HepG2 (cell line): ENCODE results near the gene ARHGAP25. TPM values are rescaled to one million over a fixed set of nuclear protein-coding genes. Genes with fewer than 3 reads are reported as not detected.
A peak's percentile ranks its signal among the peaks of the same experiment; 100 is the strongest.

Experiments used
- CCAR2 ChIP-seq: fragments of 200-400 bp; formaldehyde crosslinking; optimal IDR thresholded peaks from 2 replicates; pipeline ENCODE3; 2018; ENCODE audit warnings: low read depth, mild to moderate bottlenecking, low read length, moderate library complexity
- CENPX ChIP-seq: sonication (generic); formaldehyde crosslinking; IDR thresholded peaks from 2 replicates; pipeline ENCODE4 v1.9.0; 2021; ENCODE audit warnings: mild to moderate bottlenecking, missing genetic modification reagents, moderate library complexity
- FOSL2 ChIP-seq: sonication (generic); formaldehyde crosslinking; IDR thresholded peaks from 2 replicates; pipeline ENCODE4 v1.4.0; 2020; ENCODE audit warnings: missing genetic modification reagents
- FOXA1 ChIP-seq, 2 experiments: fragments of 450-650 bp in 1 of 2; sonication (generic) in 1 of 2; formaldehyde crosslinking in 1 of 2; IDR thresholded peaks; 2 replicates each; pipeline versions ENCODE4 v1.4.0 to v1.6.1; 2016 to 2020; ENCODE audit warnings: missing genetic modification reagents in 1 of 2
- HNRNPL ChIP-seq: fragments of 200-400 bp; formaldehyde crosslinking; IDR thresholded peaks from 2 replicates; pipeline ENCODE4 v1.6.1; 2017; ENCODE audit warnings: mild to moderate bottlenecking, low read depth, low read length
- IRF2 ChIP-seq: IDR thresholded peaks from 2 replicates; pipeline ENCODE4 v1.6.1; 2018; ENCODE audit warnings: missing genetic modification reagents, missing compliant biosample characterization
- KLF6 ChIP-seq: IDR thresholded peaks from 2 replicates; pipeline ENCODE4 v1.8.0; 2016; ENCODE audit warnings: missing biosample characterization, missing genetic modification reagents
- MAFF ChIP-seq: IDR thresholded peaks from 2 replicates; pipeline ENCODE4 v1.6.1; 2011; ENCODE audit warnings: low read depth, low read length, improper control_type of control experiment
- MEF2D ChIP-seq: sonication (generic); formaldehyde crosslinking; IDR thresholded peaks from 2 replicates; pipeline ENCODE4 v1.5.1; 2020; ENCODE audit warnings: mild to moderate bottlenecking, missing genetic modification reagents
- NPAS2 ChIP-seq: sonication (generic); formaldehyde crosslinking; IDR thresholded peaks from 2 replicates; pipeline ENCODE4 v1.8.0; 2022; ENCODE audit warnings: mild to moderate bottlenecking, missing genetic modification reagents, borderline replicate concordance
- RCOR2 ChIP-seq: IDR thresholded peaks from 2 replicates; pipeline ENCODE4 v1.6.1; 2016; ENCODE audit warnings: missing biosample characterization, missing genetic modification reagents
- RFX5 ChIP-seq: IDR thresholded peaks from 2 replicates; pipeline ENCODE4 v1.6.1; 2011; ENCODE audit warnings: low read depth, low read length, improper control_type of control experiment
- RFXAP ChIP-seq: sonication (generic); formaldehyde crosslinking; IDR thresholded peaks from 2 replicates; pipeline ENCODE4 v1.4.0; 2020; ENCODE audit warnings: missing genetic modification reagents, borderline replicate concordance
- SMC3 ChIP-seq: IDR thresholded peaks from 2 replicates; pipeline ENCODE4 v1.6.1; 2011; ENCODE audit warnings: low read length, improper control_type of control experiment
- TBX2 ChIP-seq: sonication (generic); formaldehyde crosslinking; IDR thresholded peaks from 2 replicates; pipeline ENCODE4 v1.5.0; 2020; ENCODE audit warnings: missing genetic modification reagents, mild to moderate bottlenecking, borderline replicate concordance
- YEATS4 ChIP-seq: sonication (generic); formaldehyde crosslinking; IDR thresholded peaks from 2 replicates; pipeline ENCODE4 v1.4.0; 2020; ENCODE audit warnings: missing genetic modification reagents, borderline replicate concordance
- YY1 ChIP-seq: IDR thresholded peaks from 2 replicates; pipeline ENCODE4 v1.6.1; 2011; ENCODE audit warnings: low read length, low read depth, moderate library complexity, mild to moderate bottlenecking; ENCODE audit not compliant: insufficient read depth, insufficient replicate concordance
- ZIK1 ChIP-seq: sonication (generic); formaldehyde crosslinking; IDR thresholded peaks from 2 replicates; pipeline ENCODE4 v1.5.0; 2020; ENCODE audit warnings: mild to moderate bottlenecking, low read depth, missing genetic modification reagents, borderline replicate concordance
- ZNF136 ChIP-seq: sonication (generic); formaldehyde crosslinking; IDR thresholded peaks from 2 replicates; pipeline ENCODE4 v1.8.1; 2022; ENCODE audit warnings: low read depth, mild to moderate bottlenecking, moderate library complexity, missing genetic modification reagents
- ZNF354B ChIP-seq: sonication (generic); formaldehyde crosslinking; IDR thresholded peaks from 2 replicates; pipeline ENCODE4 v1.8.0; 2022; ENCODE audit warnings: mild to moderate bottlenecking, missing genetic modification reagents
- ZNF501 ChIP-seq: sonication (generic); formaldehyde crosslinking; IDR thresholded peaks from 2 replicates; pipeline ENCODE4 v1.5.1; 2020; ENCODE audit warnings: mild to moderate bottlenecking, moderate library complexity, missing genetic modification reagents
- ZNF570 ChIP-seq: sonication (generic); formaldehyde crosslinking; IDR thresholded peaks from 2 replicates; pipeline ENCODE4 v1.4.0; 2020; ENCODE audit warnings: mild to moderate bottlenecking, missing genetic modification reagents, borderline replicate concordance
- ZNF776 ChIP-seq: sonication (generic); formaldehyde crosslinking; IDR thresholded peaks from 2 replicates; pipeline ENCODE4 v1.4.0; 2020; ENCODE audit warnings: mild to moderate bottlenecking, missing genetic modification reagents
- polyA plus RNA-seq, 8 experiments: library from polyadenylated mRNA; depleted of rRNA in 3 of 8; stranded (reverse) in 7 of 8; unstranded in 1 of 8; fragments of >200 nt; fragmentation: Illumina TruSeq in 4 of 8; extraction: Trizol in 4 of 8; gene quantifications; 2 replicates each; pipeline versions ENCODE4 v1.2.1 to v1.2.3, GENCODE V29; 2011 to 2016; ENCODE audit warnings: low read depth in 4 of 8, missing spikeins in 1 of 8, mixed read lengths in 1 of 8; ENCODE audit not compliant: insufficient read depth in 1 of 8
- total RNA-seq, 5 experiments: library from RNA; depleted of rRNA; stranded (reverse); fragments of >200 nt; fragmentation: Illumina TruSeq; extraction: Trizol; gene quantifications; 2 replicates each; pipeline ENCODE4 v1.2.3, GENCODE V29; 2016; ENCODE audit warnings: low read depth in 1 of 5
- TF ChIP-seq, protein P1 (sequence below): sonication (generic); formaldehyde crosslinking; IDR thresholded peaks from 2 replicates; pipeline ENCODE4 v1.8.1; 2023; ENCODE audit warnings: mild to moderate bottlenecking, missing genetic modification reagents
- TF ChIP-seq, protein P2 (sequence below): sonication (generic); formaldehyde crosslinking; IDR thresholded peaks from 2 replicates; pipeline ENCODE4 v1.9.0; 2022; ENCODE audit warnings: missing genetic modification reagents, mild to moderate bottlenecking, borderline replicate concordance
- TF ChIP-seq, protein P3 (sequence below): sonication (generic); formaldehyde crosslinking; IDR thresholded peaks from 2 replicates; pipeline ENCODE4 v1.8.1; 2022; ENCODE audit warnings: mild to moderate bottlenecking, missing genetic modification reagents

ARHGAP25 gene
- total and polyA plus RNA-seq, 2 of the 13 experiments (the other 11 are each of a cell fraction or from before 2014, with no cell fraction given): not detected

DNA sequence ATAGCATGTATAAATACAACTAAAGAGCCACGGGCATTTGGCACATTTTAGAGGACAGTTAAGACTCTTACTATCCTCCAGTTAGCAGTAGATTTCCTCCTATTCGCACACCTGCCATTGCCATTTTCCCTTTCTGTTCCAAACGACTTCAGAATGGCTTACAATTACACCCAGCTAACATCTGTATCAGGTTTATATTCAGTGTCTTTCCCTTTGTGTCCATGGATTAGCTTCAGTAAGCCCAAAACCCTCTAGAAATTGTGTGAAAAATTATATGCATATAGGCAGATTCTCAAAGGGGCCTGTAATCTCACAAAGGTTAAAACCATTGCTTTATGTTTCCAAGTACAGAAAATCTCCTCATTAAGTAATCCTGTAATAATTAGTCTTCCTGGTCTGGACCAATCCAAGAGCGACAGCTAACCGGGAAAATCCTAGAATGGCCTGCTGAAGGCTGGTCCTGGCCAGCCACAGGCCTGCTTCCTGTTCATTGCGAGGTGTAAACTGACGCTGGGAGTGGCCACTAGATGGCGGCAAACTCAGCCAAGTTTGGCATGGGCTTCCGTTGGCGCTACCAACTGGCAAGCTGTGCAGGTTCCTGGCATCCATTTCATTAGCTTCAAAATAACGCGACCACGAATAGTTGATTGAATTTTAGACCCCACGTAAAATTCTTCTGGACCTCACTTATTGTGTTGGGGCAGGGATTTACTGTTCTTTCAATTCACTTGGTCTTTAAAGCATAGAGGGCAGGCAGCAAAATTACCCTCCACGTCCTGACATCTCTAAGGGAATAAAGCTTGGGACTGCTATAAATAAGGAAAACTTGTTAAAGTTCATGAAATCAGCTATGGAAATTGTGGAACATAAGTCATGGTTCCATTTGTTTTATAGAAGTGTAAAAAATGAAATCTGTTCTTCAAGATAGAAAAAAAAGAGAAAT lies 17.1 kb downstream of the ARHGAP25 start (continued):
- TF ChIP-seq, protein P1, sequence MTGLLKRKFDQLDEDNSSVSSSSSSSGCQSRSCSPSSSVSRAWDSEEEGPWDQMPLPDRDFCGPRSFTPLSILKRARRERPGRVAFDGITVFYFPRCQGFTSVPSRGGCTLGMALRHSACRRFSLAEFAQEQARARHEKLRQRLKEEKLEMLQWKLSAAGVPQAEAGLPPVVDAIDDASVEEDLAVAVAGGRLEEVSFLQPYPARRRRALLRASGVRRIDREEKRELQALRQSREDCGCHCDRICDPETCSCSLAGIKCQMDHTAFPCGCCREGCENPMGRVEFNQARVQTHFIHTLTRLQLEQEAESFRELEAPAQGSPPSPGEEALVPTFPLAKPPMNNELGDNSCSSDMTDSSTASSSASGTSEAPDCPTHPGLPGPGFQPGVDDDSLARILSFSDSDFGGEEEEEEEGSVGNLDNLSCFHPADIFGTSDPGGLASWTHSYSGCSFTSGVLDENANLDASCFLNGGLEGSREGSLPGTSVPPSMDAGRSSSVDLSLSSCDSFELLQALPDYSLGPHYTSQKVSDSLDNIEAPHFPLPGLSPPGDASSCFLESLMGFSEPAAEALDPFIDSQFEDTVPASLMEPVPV: no peak
- TF ChIP-seq ZNF776 (CRISPR knock-in tag) (no peak), ZIK1 (CRISPR knock-in tag) (no peak), CENPX (CRISPR knock-in tag) (no peak), TBX2 (CRISPR knock-in tag) (peak; percentile 60), MEF2D (CRISPR knock-in tag) (no peak), CCAR2 (no peak), FOSL2 (CRISPR knock-in tag) (no peak), KLF6 (CRISPR knock-in tag) (no peak), ZNF136 (CRISPR knock-in tag) (no peak), MAFF (no peak), SMC3 (peak; percentile 86), ZNF570 (CRISPR knock-in tag) (no peak), RFX5 (no peak), RCOR2 (CRISPR knock-in tag) (no peak), YY1 (peak; percentile 53), IRF2 (CRISPR knock-in tag) (peak; percentile 28; the same call in 1 of the 2 replicates), FOXA1 (IDR thresholded peaks at IDR 0.05) (no peak), FOXA1 (CRISPR knock-in tag; IDR thresholded peaks at IDR 0.05) (peak; percentile 43; the same call in 1 of the 2 replicates), ZNF354B (CRISPR knock-in tag) (no peak), HNRNPL (0 out of 2 replicates have a peak, but pooled peaks have one; percentile 32), YEATS4 (CRISPR knock-in tag) (no peak), NPAS2 (no peak), RFXAP (0 out of 2 replicates have a peak, but pooled peaks have one; percentile 37), ZNF501 (CRISPR knock-in tag) (0 out of 2 replicates have a peak, but pooled peaks have one; percentile 35)
- TF ChIP-seq, protein P2, sequence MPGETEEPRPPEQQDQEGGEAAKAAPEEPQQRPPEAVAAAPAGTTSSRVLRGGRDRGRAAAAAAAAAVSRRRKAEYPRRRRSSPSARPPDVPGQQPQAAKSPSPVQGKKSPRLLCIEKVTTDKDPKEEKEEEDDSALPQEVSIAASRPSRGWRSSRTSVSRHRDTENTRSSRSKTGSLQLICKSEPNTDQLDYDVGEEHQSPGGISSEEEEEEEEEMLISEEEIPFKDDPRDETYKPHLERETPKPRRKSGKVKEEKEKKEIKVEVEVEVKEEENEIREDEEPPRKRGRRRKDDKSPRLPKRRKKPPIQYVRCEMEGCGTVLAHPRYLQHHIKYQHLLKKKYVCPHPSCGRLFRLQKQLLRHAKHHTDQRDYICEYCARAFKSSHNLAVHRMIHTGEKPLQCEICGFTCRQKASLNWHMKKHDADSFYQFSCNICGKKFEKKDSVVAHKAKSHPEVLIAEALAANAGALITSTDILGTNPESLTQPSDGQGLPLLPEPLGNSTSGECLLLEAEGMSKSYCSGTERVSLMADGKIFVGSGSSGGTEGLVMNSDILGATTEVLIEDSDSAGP (CRISPR knock-in tag): no peak
- TF ChIP-seq, protein P3, sequence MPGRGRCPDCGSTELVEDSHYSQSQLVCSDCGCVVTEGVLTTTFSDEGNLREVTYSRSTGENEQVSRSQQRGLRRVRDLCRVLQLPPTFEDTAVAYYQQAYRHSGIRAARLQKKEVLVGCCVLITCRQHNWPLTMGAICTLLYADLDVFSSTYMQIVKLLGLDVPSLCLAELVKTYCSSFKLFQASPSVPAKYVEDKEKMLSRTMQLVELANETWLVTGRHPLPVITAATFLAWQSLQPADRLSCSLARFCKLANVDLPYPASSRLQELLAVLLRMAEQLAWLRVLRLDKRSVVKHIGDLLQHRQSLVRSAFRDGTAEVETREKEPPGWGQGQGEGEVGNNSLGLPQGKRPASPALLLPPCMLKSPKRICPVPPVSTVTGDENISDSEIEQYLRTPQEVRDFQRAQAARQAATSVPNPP: no peak
